GM23338 (cell line): Measurements from ENCODE around the gene SLC26A11. TPM values are rescaled to one million over a fixed set of nuclear protein-coding genes. Genes with fewer than 3 reads are reported as not detected.

Experiments
- ATAC-seq: fragments of 200-7000 bp; cut with Tn5 transposase; 3 replicates; pipeline ENCODE4 v1.9.1; 2020
- DNase-seq: peaks from one replicate; pipeline ENCODE4 v3.0.0-alpha.2; 2015; ENCODE audit warnings: low spot score
- H2AFZ ChIP-seq: fragments of 200-600 bp; sonication (generic); 2 replicates; pipeline ENCODE4 v1.8.0; 2016; ENCODE audit warnings: antibody characterized with exemption, mild to moderate bottlenecking, moderate library complexity
- H3F3A ChIP-seq: fragments of 200-600 bp; sonication (generic); replicated peaks from 2 replicates; pipeline ENCODE4 v1.8.0; 2017; ENCODE audit warnings: antibody characterized with exemption, mixed run types, low read depth
- H3K27ac ChIP-seq: fragments of 200-600 bp; sonication (generic); 2 replicates; pipeline ENCODE4 v1.6.1; 2016; ENCODE audit warnings: low read depth
- H3K27me3 ChIP-seq: fragments of 200-600 bp; sonication (generic); 2 replicates; pipeline ENCODE4 v1.8.0; 2016; ENCODE audit warnings: mild to moderate bottlenecking, mixed run types, moderate library complexity; ENCODE audit not compliant: insufficient read depth
- H3K36me3 ChIP-seq: fragments of 200-600 bp; sonication (generic); 2 replicates; pipeline ENCODE4 v1.8.0; 2016; ENCODE audit warnings: mild to moderate bottlenecking; ENCODE audit not compliant: insufficient read depth
- H3K4me1 ChIP-seq: fragments of 200-600 bp; sonication (generic); 2 replicates; pipeline ENCODE4 v1.8.0; 2016; ENCODE audit warnings: mild to moderate bottlenecking, moderate library complexity; ENCODE audit not compliant: insufficient read depth
- H3K4me2 ChIP-seq: fragments of 200-600 bp; sonication (generic); 2 replicates; pipeline ENCODE4 v1.7.1; 2017; ENCODE audit warnings: mixed run types
- H3K4me3 ChIP-seq: fragments of 200-600 bp; sonication (generic); 2 replicates; pipeline ENCODE4 v1.6.1; 2016; ENCODE audit warnings: mixed run types
- H3K79me2 ChIP-seq: fragments of 200-600 bp; sonication (generic); replicated peaks from 2 replicates; pipeline ENCODE4 v1.8.0; 2017; ENCODE audit warnings: mild to moderate bottlenecking; ENCODE audit not compliant: insufficient read depth
- H3K9me2 ChIP-seq: fragments of 200-600 bp; sonication (generic); 2 replicates; pipeline ENCODE4 v1.8.0; 2017; ENCODE audit not compliant: insufficient read depth
- H4K20me1 ChIP-seq: fragments of 200-600 bp; sonication (generic); replicated peaks from 2 replicates; pipeline ENCODE4 v1.8.0; 2017; ENCODE audit warnings: mild to moderate bottlenecking; ENCODE audit not compliant: insufficient read depth
- H3K27ac Mint-ChIP-seq: 2 replicates; pipeline ENCODE4 v1.8.0; 2020; ENCODE audit warnings: inconsistent platforms, mild to moderate bottlenecking, moderate library complexity, mixed read lengths
- H3K27me3 Mint-ChIP-seq: 3 replicates; pipeline ENCODE4 v1.8.0; 2022; ENCODE audit warnings: low read depth, mild to moderate bottlenecking, moderate library complexity, mixed read lengths, inconsistent platforms; ENCODE audit not compliant: insufficient read depth, poor library complexity
- H3K36me3 Mint-ChIP-seq: 3 replicates; pipeline ENCODE4 v1.8.0; 2021; ENCODE audit warnings: low read depth, mild to moderate bottlenecking, inconsistent platforms, moderate library complexity, mixed read lengths
- H3K4me1 Mint-ChIP-seq: 3 replicates; pipeline ENCODE4 v1.8.0; 2020; ENCODE audit warnings: mild to moderate bottlenecking, inconsistent platforms, mixed read lengths
- H3K4me3 Mint-ChIP-seq: 3 replicates; pipeline ENCODE4 v1.8.0; 2021; ENCODE audit warnings: moderate library complexity, mild to moderate bottlenecking, inconsistent platforms, mixed read lengths
- H3K9me3 Mint-ChIP-seq: 3 replicates; pipeline ENCODE4 v1.8.0; 2020; ENCODE audit warnings: moderate library complexity, mild to moderate bottlenecking, inconsistent platforms, mixed read lengths
- CREB1 ChIP-seq: fragments of 250-450 bp; sonication (Bioruptor Pico); IDR thresholded peaks from 2 replicates; pipeline ENCODE4 v1.5.0; 2020; ENCODE audit warnings: low read depth, mild to moderate bottlenecking, moderate library complexity
- CTCF ChIP-seq, 2 experiments: fragments of 200-600 bp in 1 of 2; sonication (generic) in 1 of 2; conservative IDR thresholded peaks; 2 replicates each; pipeline versions ENCODE4 v1.5.1 to v1.6.1; 2016 to 2017; ENCODE audit warnings: antibody characterized with exemption in 2 of 2, low read depth in 2 of 2, mild to moderate bottlenecking in 2 of 2, moderate library complexity in 1 of 2
- ETS1 ChIP-seq: IDR thresholded peaks from 2 replicates; pipeline ENCODE4 v1.6.1; 2016; ENCODE audit warnings: antibody characterized with exemption
- EZH2 ChIP-seq: fragments of 200-600 bp; sonication (generic); IDR thresholded peaks from one replicate; pipeline ENCODE4 v1.8.0; 2017; ENCODE audit warnings: antibody characterized with exemption, mild to moderate bottlenecking, low read depth; ENCODE audit not compliant: unreplicated experiment
- EZH2phosphoT487 ChIP-seq: fragments of 200-600 bp; sonication (generic); IDR thresholded peaks from one replicate; pipeline ENCODE4 v1.8.1; 2018; ENCODE audit warnings: antibody characterized with exemption; ENCODE audit not compliant: unreplicated experiment
- JUNB ChIP-seq: IDR thresholded peaks from one replicate; pipeline ENCODE4 v1.6.1; 2016; ENCODE audit warnings: antibody characterized with exemption; ENCODE audit not compliant: unreplicated experiment
- NANOG ChIP-seq: IDR thresholded peaks from 2 replicates; pipeline ENCODE4 v1.6.1; 2016; ENCODE audit warnings: antibody characterized with exemption, borderline replicate concordance
- POLR2AphosphoS5 ChIP-seq: IDR thresholded peaks from 2 replicates; pipeline ENCODE4 v1.6.1; 2016; ENCODE audit warnings: antibody characterized with exemption, low read depth
- REST ChIP-seq: IDR thresholded peaks from one replicate; pipeline ENCODE4 v1.6.1; 2018; ENCODE audit warnings: antibody characterized with exemption; ENCODE audit not compliant: unreplicated experiment
- ZNF114 ChIP-seq: fragments of 250-450 bp; sonication (Bioruptor Pico); IDR thresholded peaks from 2 replicates; pipeline ENCODE4 v1.5.0; 2020; ENCODE audit warnings: mild to moderate bottlenecking, moderate library complexity
- ZNF331 ChIP-seq: fragments of 250-450 bp; sonication (Bioruptor Pico); IDR thresholded peaks from 2 replicates; pipeline ENCODE4 v1.5.0; 2020; ENCODE audit warnings: low read depth, mild to moderate bottlenecking, moderate library complexity
- polyA plus RNA-seq: library from polyadenylated mRNA; unstranded; fragments of >200 nt; fragmentation: Nextera tagmentation; extraction: Ambion mirVana; gene quantifications from 2 replicates; pipeline ENCODE4 v1.2.1, GENCODE V29; 2016
- total RNA-seq: library from RNA; depleted of rRNA; stranded (reverse); fragments of >200 nt; shearing (Covaris generic); gene quantifications from 2 replicates; pipeline ENCODE4 v1.2.3, GENCODE V29; 2014

The SLC26A11 gene
- total and polyA plus RNA-seq, 2 experiments from 2014 or later: 10.9 to 23.0 TPM

GRCh38 chr17:80182845-80183223 is 37.4 kb upstream of the SLC26A11 start (continued):
- no peak for TF ChIP-seq CTCF (conservative IDR thresholded peaks at IDR 0.05; ENCODE audit: low read depth in 2 of 2)
- no peak for TF ChIP-seq CREB1
- TF ChIP-seq NANOG: no peak

- Mint-ChIP-seq H3K4me1 (no peaks in the 10 kb centered on the region; the same call in 2 of the 3 replicates), H3K27me3 (peaks cover 5% of the 10 kb centered on the region), H3K4me3 (no peak overlapping the region), H3K36me3 (no peaks in the 10 kb centered on the region), H3K27ac (no peak overlapping the region), H3K9me3 (no peaks in the 10 kb centered on the region)
- no peaks in the 10 kb centered on the region for H3K4me1 ChIP-seq
- H3K36me3 ChIP-seq: no peaks in the 10 kb centered on the region
- no peak overlapping the region for H3K4me3 ChIP-seq
- no peaks in the 10 kb centered on the region for H3F3A ChIP-seq
- no peaks in the 10 kb centered on the region for H4K20me1 ChIP-seq
- no peak overlapping the region for H3K4me2 ChIP-seq
- no peak overlapping the region for H2AFZ ChIP-seq
- peak; percentile 20 for ATAC-seq
- no peaks in the 10 kb centered on the region for H3K27me3 ChIP-seq
- H3K79me2 ChIP-seq: no peaks in the 10 kb centered on the region
- no peak overlapping the region for H3K27ac ChIP-seq
- 0 out of 4 replicates have a peak, but pooled peaks of 1 of the 2 experiments have one; percentile 2 for TF ChIP-seq CTCF (conservative IDR thresholded peaks at IDR 0.05; ENCODE audit: low read depth in 2 of 2)
- TF ChIP-seq EZH2: no peak
- no peak for DNase-seq
- no peaks in the 10 kb centered on the region for H3K9me2 ChIP-seq
Observed at GRCh38 chr17:80183581-80184422, 36.4 kb upstream of the SLC26A11 start.

- Histone ChIP-seq H4K20me1 (no peaks in the 10 kb centered on the region), H3K9me2 (no peaks in the 10 kb centered on the region), H3K36me3 (no peaks in the 10 kb centered on the region), H3K4me3 (no peak overlapping the region), H3K27me3 (no peaks in the 10 kb centered on the region), H3F3A (no peaks in the 10 kb centered on the region), H3K27ac (no peak overlapping the region), H2AFZ (no peak overlapping the region), H3K4me1 (no peaks in the 10 kb centered on the region), H3K4me2 (no peak overlapping the region), H3K79me2 (no peaks in the 10 kb centered on the region)
- H3K27me3 Mint-ChIP-seq: peaks cover 10% of the 10 kb centered on the region
- DNase-seq (no peak), ATAC-seq (no peak)
- H3K4me3 Mint-ChIP-seq: no peak overlapping the region
- no peaks in the 10 kb centered on the region for H3K9me3 Mint-ChIP-seq
- no peaks in the 10 kb centered on the region for H3K36me3 Mint-ChIP-seq
- no peaks in the 10 kb centered on the region; the same call in 2 of the 3 replicates for H3K4me1 Mint-ChIP-seq
- no peak overlapping the region for H3K27ac Mint-ChIP-seq
- TF ChIP-seq ETS1 (no peak), CREB1 (no peak), REST (no peak), POLR2AphosphoS5 (no peak), JUNB (no peak), ZNF114 (no peak), EZH2 (no peak), EZH2phosphoT487 (no peak), ZNF331 (CRISPR knock-in tag) (no peak)
Observed at GRCh38 chr17:80184423-80184714, 35.9 kb upstream of the SLC26A11 start.
